HepG2 (cell line): ENCODE measurements around the gene MYLK.

Source experiments
- ETV6 ChIP-seq: sonication (generic); formaldehyde crosslinking; conservative IDR thresholded peaks from 2 replicates; pipeline ENCODE4 v1.4.0; 2020; ENCODE audit warnings: missing genetic modification reagents
- HDAC2 ChIP-seq: sonication (generic); formaldehyde crosslinking; IDR thresholded peaks from 2 replicates; pipeline ENCODE4 v1.4.0; 2020; ENCODE audit warnings: missing genetic modification reagents
- POLR2AphosphoS5 ChIP-seq: IDR thresholded peaks from 2 replicates; pipeline ENCODE4 v1.6.1; 2012; ENCODE audit warnings: low read depth, low read length
- SYNCRIP ChIP-seq: fragments of 200-400 bp; formaldehyde crosslinking; IDR thresholded peaks from 2 replicates; pipeline ENCODE4 v1.6.1; 2018; ENCODE audit warnings: mild to moderate bottlenecking, low read depth, low read length; ENCODE audit not compliant: insufficient read depth
- ZBTB10 ChIP-seq: sonication (generic); formaldehyde crosslinking; IDR thresholded peaks from 2 replicates; pipeline ENCODE4 v1.4.0; 2020; ENCODE audit warnings: missing genetic modification reagents, borderline replicate concordance
- ZNF563 ChIP-seq: sonication (generic); formaldehyde crosslinking; IDR thresholded peaks from 2 replicates; pipeline ENCODE4 v1.8.0; 2022; ENCODE audit warnings: mild to moderate bottlenecking, moderate library complexity, missing genetic modification reagents
- ZNF619 ChIP-seq: sonication (generic); formaldehyde crosslinking; IDR thresholded peaks from 2 replicates; pipeline ENCODE4 v1.4.0; 2020; ENCODE audit warnings: mild to moderate bottlenecking, missing genetic modification reagents
- TF ChIP-seq, protein P1 (sequence below): IDR thresholded peaks from 2 replicates; pipeline ENCODE4 v1.6.1; 2012; ENCODE audit warnings: inconsistent platforms
- TF ChIP-seq, protein P2 (sequence below): sonication (generic); formaldehyde crosslinking; IDR thresholded peaks from 2 replicates; pipeline ENCODE4 v1.5.0; 2020; ENCODE audit warnings: mild to moderate bottlenecking, missing genetic modification reagents, moderate library complexity

- TF ChIP-seq, protein P1, sequence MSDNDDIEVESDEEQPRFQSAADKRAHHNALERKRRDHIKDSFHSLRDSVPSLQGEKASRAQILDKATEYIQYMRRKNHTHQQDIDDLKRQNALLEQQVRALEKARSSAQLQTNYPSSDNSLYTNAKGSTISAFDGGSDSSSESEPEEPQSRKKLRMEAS = no peak
- TF ChIP-seq ZNF619 = no peak
- TF ChIP-seq, protein P2, sequence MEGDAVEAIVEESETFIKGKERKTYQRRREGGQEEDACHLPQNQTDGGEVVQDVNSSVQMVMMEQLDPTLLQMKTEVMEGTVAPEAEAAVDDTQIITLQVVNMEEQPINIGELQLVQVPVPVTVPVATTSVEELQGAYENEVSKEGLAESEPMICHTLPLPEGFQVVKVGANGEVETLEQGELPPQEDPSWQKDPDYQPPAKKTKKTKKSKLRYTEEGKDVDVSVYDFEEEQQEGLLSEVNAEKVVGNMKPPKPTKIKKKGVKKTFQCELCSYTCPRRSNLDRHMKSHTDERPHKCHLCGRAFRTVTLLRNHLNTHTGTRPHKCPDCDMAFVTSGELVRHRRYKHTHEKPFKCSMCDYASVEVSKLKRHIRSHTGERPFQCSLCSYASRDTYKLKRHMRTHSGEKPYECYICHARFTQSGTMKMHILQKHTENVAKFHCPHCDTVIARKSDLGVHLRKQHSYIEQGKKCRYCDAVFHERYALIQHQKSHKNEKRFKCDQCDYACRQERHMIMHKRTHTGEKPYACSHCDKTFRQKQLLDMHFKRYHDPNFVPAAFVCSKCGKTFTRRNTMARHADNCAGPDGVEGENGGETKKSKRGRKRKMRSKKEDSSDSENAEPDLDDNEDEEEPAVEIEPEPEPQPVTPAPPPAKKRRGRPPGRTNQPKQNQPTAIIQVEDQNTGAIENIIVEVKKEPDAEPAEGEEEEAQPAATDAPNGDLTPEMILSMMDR (CRISPR knock-in tag) = no peak
- no peak for TF ChIP-seq POLR2AphosphoS5
- TF ChIP-seq SYNCRIP = no peak
- TF ChIP-seq ZNF563 (CRISPR knock-in tag) = no peak
- no peak for TF ChIP-seq ETV6 (CRISPR knock-in tag)
- no peak for TF ChIP-seq HDAC2 (CRISPR knock-in tag)
- no peak for TF ChIP-seq ZBTB10 (CRISPR knock-in tag)
These were observed 140.1 kb downstream of the MYLK start for GRCh38 chr3:123744064-123744463.
